ENCODE data around the gene PLSCR2. TPM values are rescaled to one million over a fixed set of nuclear protein-coding genes. Genes with fewer than 3 reads are reported as not detected.

PLSCR2 gene
- total and polyA plus RNA-seq, 2 donors (not counting 1 experiment from before 2014, with no cell fraction given): 0.15 to 0.54 TPM

DNA sequence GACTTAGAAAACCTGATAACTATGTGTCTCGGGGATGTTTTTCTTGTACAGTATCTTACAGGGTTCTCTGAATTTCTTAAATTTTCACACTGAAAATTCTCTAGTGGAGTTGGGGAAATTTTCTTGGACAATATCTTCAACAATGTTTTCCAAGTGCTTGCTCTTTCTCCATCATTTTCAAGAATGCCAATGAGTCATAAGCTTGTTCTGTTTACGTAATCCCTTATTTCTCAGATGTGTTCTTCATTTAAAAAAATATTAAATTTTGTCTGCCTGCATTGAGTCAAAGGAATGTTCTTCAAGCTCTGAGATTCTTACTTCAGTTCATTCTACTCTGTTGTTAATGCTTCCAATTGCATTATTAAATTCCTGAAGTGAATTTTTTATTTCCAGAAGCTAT lies 21.9 kb upstream of the PLSCR2 start:
- no peaks in the 10 kb centered on the region for H4K20me1 ChIP-seq (ENCODE audit: control insufficient read depth, insufficient read depth, low read length, poor library complexity, severe bottlenecking)
- H3K9ac ChIP-seq (ENCODE audit: low read length): no peak overlapping the region
- H3K4me3 ChIP-seq (ENCODE audit: control extremely low read depth in 1 of 5, extremely low read depth in 1 of 5, insufficient read depth in 1 of 5, low read depth in 2 of 5, low read length in 4 of 5): no peak overlapping the region
- POLR2A ChIA-PET: no interaction called here
- no peak overlapping the region for H3K27ac Mint-ChIP-seq
- H3K27ac ChIP-seq (ENCODE audit: low read length in 2 of 2): no peak overlapping the region
- no peak overlapping the region for H3K4me3 Mint-ChIP-seq
- H3K9me3 Mint-ChIP-seq (ENCODE audit: insufficient read depth): peaks cover 2% of the 10 kb centered on the region
- no peaks in the 10 kb centered on the region for H3K4me1 ChIP-seq (ENCODE audit: control insufficient read depth in 2 of 2, insufficient read depth in 2 of 2, low read length in 2 of 2)
- no CpG with 5 or more reads among the region's 2 CpGs for WGBS (ENCODE audit: insufficient coverage)
- H3K27me3 Mint-ChIP-seq: peaks cover 29% of the 10 kb centered on the region
- H3K79me2 ChIP-seq (ENCODE audit: control insufficient read depth, insufficient read depth, low read length): no peaks in the 10 kb centered on the region
- DNase-seq (no peak), ATAC-seq (ENCODE audit: low read depth) (no peak)
- no peaks in the 10 kb centered on the region for H3K36me3 ChIP-seq (replicated peaks in 1 of 2; ENCODE audit: control extremely low read depth in 1 of 2, control insufficient read depth in 1 of 2, extremely low read depth in 1 of 2, insufficient read depth in 2 of 2, low read length in 1 of 2)
- intact Hi-C loops (cut with micrococcal nuclease): no loop called here
- H3K4me2 ChIP-seq (replicated peaks; ENCODE audit: low read depth, low read length, poor library complexity, severe bottlenecking): no peak overlapping the region
- CTCF ChIA-PET: no interaction called here
- H2AFZ ChIP-seq (ENCODE audit: insufficient read depth, low read depth, low read length, poor library complexity, severe bottlenecking): no peak overlapping the region
- H3K4me1 Mint-ChIP-seq: no peaks in the 10 kb centered on the region
- H3K27me3 ChIP-seq (replicated peaks in 1 of 4; ENCODE audit: control extremely low read depth in 1 of 4, control insufficient read depth in 3 of 4, insufficient read depth in 4 of 4, low read length in 3 of 4): no peaks in the 10 kb centered on the region
- peaks cover 0 to 4% (median 2%) of the 10 kb centered on the region in 3 donors for H3K9me3 ChIP-seq (ENCODE audit: control extremely low read depth in 1 of 3, control insufficient read depth in 2 of 3, insufficient read depth in 1 of 3, low read length in 2 of 3)
- TF ChIP-seq, protein P1, sequence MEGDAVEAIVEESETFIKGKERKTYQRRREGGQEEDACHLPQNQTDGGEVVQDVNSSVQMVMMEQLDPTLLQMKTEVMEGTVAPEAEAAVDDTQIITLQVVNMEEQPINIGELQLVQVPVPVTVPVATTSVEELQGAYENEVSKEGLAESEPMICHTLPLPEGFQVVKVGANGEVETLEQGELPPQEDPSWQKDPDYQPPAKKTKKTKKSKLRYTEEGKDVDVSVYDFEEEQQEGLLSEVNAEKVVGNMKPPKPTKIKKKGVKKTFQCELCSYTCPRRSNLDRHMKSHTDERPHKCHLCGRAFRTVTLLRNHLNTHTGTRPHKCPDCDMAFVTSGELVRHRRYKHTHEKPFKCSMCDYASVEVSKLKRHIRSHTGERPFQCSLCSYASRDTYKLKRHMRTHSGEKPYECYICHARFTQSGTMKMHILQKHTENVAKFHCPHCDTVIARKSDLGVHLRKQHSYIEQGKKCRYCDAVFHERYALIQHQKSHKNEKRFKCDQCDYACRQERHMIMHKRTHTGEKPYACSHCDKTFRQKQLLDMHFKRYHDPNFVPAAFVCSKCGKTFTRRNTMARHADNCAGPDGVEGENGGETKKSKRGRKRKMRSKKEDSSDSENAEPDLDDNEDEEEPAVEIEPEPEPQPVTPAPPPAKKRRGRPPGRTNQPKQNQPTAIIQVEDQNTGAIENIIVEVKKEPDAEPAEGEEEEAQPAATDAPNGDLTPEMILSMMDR (IDR thresholded peaks at IDR 0.05): no peak
- no peak for TF ChIP-seq EZH2 (IDR thresholded peaks at IDR 0.05; ENCODE audit: borderline replicate concordance, insufficient read depth, low read depth, low read length, poor library complexity, severe bottlenecking)

GRCh38 chr3:146485297-146485696 lies 15.9 kb upstream of the PLSCR2 start:
- Mint-ChIP-seq H3K4me3 (no peak overlapping the region), H3K27me3 (peaks cover 13% of the 10 kb centered on the region), H3K4me1 (no peaks in the 10 kb centered on the region), H3K9me3 (ENCODE audit: insufficient read depth) (peaks cover 9% of the 10 kb centered on the region), H3K27ac (no peak overlapping the region)
- no peaks in the 10 kb centered on the region for H3K36me3 ChIP-seq (replicated peaks in 1 of 2; ENCODE audit: control extremely low read depth in 1 of 2, control insufficient read depth in 1 of 2, extremely low read depth in 1 of 2, insufficient read depth in 2 of 2, low read length in 1 of 2)
- ATAC-seq (ENCODE audit: low read depth) (no peak), DNase-seq (no peak)
- H2AFZ ChIP-seq (ENCODE audit: insufficient read depth, low read depth, low read length, poor library complexity, severe bottlenecking): no peak overlapping the region
- intact Hi-C loops (cut with micrococcal nuclease): no loop called here
- POLR2A ChIA-PET: no interaction called here
- no peak overlapping the region for H3K9ac ChIP-seq (ENCODE audit: low read length)
- no peaks in the 10 kb centered on the region for H3K27me3 ChIP-seq (replicated peaks in 1 of 4; ENCODE audit: control extremely low read depth in 1 of 4, control insufficient read depth in 3 of 4, insufficient read depth in 4 of 4, low read length in 3 of 4)
- H3K4me1 ChIP-seq (ENCODE audit: control insufficient read depth in 2 of 2, insufficient read depth in 2 of 2, low read length in 2 of 2): no peaks in the 10 kb centered on the region
- H3K9me3 ChIP-seq (ENCODE audit: control extremely low read depth in 1 of 3, control insufficient read depth in 2 of 3, insufficient read depth in 1 of 3, low read length in 2 of 3): peaks cover 0 to 1% (median 0%) of the 10 kb centered on the region in 3 donors
- no peak overlapping the region for H3K4me2 ChIP-seq (replicated peaks; ENCODE audit: low read depth, low read length, poor library complexity, severe bottlenecking)
- CTCF ChIA-PET: no interaction called here
- TF ChIP-seq EZH2 (IDR thresholded peaks at IDR 0.05; ENCODE audit: borderline replicate concordance, insufficient read depth, low read depth, low read length, poor library complexity, severe bottlenecking): no peak
- TF ChIP-seq, protein P1 (IDR thresholded peaks at IDR 0.05): no peak
- H3K4me3 ChIP-seq (ENCODE audit: control extremely low read depth in 1 of 5, extremely low read depth in 1 of 5, insufficient read depth in 1 of 5, low read depth in 2 of 5, low read length in 4 of 5): no peak overlapping the region
- H4K20me1 ChIP-seq (ENCODE audit: control insufficient read depth, insufficient read depth, low read length, poor library complexity, severe bottlenecking): no peaks in the 10 kb centered on the region
- H3K27ac ChIP-seq (ENCODE audit: low read length in 2 of 2): no peak overlapping the region
- no peaks in the 10 kb centered on the region for H3K79me2 ChIP-seq (ENCODE audit: control insufficient read depth, insufficient read depth, low read length)
